ENCODE results near the gene MLEC.

Gene MLEC

GRCh38 chr12:120646044-120646443 is 40.9 kb upstream of the MLEC start:
- no peak for TF ChIP-seq CTCF (IDR thresholded peaks at IDR 0.05)

- TF ChIP-seq CTCF (IDR thresholded peaks at IDR 0.05) = no peak
These were observed 39.6 kb upstream of the MLEC start for GRCh38 chr12:120647375-120647755.

- peak; percentile 29; the same call in 1 of the 2 replicates for TF ChIP-seq CTCF (IDR thresholded peaks at IDR 0.05)
These were observed 37.3 kb upstream of the MLEC start for GRCh38 chr12:120649442-120650232.

GRCh38 chr12:120650233-120650690 is 36.7 kb upstream of the MLEC start:
- TF ChIP-seq CTCF (IDR thresholded peaks at IDR 0.05) = no peak

- no peak for TF ChIP-seq CTCF (IDR thresholded peaks at IDR 0.05)
These were observed 35.1 kb upstream of the MLEC start for GRCh38 chr12:120651821-120652220.

- TF ChIP-seq CTCF (IDR thresholded peaks at IDR 0.05) = no peak
These were observed 34.1 kb upstream of the MLEC start for GRCh38 chr12:120652656-120653435.

- TF ChIP-seq CTCF (IDR thresholded peaks at IDR 0.05) = no peak
These were observed 33.3 kb upstream of the MLEC start for GRCh38 chr12:120653611-120654010.

Data from LNCAP (cell line).